GM21576 (cell line): Measurements from ENCODE around the gene CLCN7.

ENCODE experiments used
- ATAC-seq: cut with Tn5 transposase; IDR thresholded peaks from one replicate; pipeline ENCODE4 v1.9.1; 2021; ENCODE audit warnings: mild to moderate bottlenecking, moderate library complexity; ENCODE audit not compliant: unreplicated experiment

The CLCN7 gene

GRCh38 chr16:1408171-1408837, 66.5 kb downstream of the CLCN7 start:
- no peak for ATAC-seq

GRCh38 chr16:1407753-1408152, 67.1 kb downstream of the CLCN7 start:
- no peak for ATAC-seq

GRCh38 chr16:1403733-1404132, 71.1 kb downstream of the CLCN7 start:
- ATAC-seq = no peak

GRCh38 chr16:1403036-1403435, 71.8 kb downstream of the CLCN7 start:
- ATAC-seq = no peak

DNA sequence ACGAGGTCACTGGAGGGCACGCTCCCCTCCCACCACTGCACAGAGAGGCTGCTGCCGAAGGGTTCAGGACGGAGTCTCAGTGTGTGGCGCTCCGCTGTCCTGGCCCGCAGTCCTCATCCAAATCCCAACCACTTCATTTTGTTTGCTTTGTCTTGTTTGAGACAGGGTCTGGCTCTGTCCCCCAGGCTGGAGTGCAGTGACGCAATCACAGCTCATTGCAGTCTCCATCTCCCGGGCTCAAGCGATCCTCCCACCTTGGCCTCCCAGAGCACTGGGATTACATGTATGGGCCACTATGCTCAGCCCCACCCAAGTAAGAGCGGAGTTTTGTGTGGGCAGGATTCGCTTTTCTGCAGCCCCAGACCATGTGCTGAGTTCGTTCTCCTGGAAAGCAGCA, 73.1 kb downstream of the CLCN7 start:
- no peak for ATAC-seq

DNA sequence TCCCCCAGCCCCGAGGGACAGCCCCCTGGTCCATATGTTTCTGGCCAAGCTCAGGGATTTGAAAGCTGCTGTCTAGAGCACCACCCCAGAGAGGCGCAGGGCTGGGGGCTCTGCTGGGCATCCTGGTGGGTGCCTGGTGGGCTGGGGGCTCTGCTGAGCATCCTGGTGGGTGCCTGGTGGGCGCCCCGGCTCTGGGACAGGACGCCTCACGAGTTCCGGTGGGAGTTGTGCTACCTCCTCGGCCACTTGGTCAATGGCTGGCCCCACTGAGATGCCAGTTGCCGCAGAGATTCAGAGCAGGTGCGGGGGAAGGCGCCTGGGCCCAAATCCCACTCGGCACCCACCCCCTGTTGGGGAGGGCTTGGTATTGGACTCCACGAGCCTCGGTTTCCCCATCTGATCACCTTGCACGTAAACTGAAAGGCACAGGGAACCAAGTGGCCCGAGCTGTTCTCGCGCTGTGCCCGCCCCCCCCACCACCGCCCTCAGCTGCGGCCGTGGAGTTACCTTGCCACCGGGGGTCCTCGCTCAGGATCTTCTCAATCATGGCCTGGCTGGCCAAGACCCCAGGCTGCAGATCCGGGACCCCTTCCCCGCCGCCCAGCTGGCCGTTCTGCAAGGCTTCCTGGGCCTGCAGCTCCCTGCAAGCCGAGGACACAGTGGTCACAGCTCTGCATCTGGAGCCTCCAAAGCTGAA, 73.6 kb downstream of the CLCN7 start:
- no peak for ATAC-seq

GRCh38 chr16:1398826-1399581, 75.8 kb downstream of the CLCN7 start:
- no peak for ATAC-seq

DNA sequence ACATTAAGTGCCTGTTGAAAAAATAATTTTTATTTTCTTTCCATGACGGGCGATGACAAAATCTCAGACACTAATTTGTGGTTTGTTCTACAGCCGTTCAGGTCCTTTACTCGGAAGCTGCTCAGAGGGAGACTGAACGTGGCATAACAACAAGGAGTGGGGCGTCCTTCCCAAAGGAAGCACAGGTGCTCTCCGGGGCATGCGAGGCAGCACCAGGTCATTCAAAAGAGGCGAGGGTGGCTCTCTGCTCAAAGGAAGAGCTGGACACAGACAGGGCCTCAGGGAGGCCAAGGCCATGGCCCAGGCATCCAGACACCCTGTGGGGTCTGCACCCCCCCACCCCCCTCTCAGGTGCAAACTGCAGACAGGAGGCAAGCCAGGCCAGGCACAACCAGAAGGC, 76.5 kb downstream of the CLCN7 start:
- no peak for ATAC-seq

GRCh38 chr16:1397779-1398178, 77.0 kb downstream of the CLCN7 start:
- no peak for ATAC-seq

DNA sequence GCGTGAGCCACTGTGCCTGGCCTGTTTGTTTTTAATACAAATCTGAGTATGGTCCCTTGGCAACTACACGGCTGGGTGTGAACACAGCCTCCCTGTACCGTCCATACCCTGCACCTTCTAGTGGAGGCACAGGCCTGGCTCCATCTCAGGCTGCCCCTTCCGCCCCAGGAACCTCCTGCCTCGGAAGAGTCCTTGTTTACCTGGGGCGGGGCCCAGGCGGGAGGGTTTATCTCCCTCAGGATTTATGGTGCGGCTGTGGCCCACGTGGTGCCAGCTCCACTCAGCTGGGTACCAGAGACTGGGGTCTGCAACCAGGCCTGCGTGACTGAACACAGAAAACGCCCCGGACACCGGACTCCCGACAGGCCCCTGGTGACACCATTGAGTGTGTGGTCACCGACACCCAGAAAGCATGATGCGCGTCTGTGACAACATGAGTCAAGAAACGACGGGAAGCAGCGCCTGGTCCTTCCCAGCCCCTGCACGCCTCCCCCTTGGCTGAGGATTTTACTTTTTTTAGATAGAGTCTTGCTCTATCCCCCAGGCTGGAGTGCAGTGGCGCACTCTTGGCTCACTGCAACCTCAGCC, 79.3 kb downstream of the CLCN7 start:
- ATAC-seq = no peak
